Endothelial cell of umbilical vein (primary cell): ENCODE measurements around the gene P2RY8. TPM values are rescaled to one million over a fixed set of nuclear protein-coding genes. Genes with fewer than 3 reads are reported as not detected.
"Not testable (repeated sequence)": the region's sequence is repeated elsewhere in the genome, so short reads cannot be mapped to it uniquely, and the experiment has no call there.

Experiments
- BruUV-seq: library from RNA; stranded (reverse); fragments of 400-500 nt; replicated peaks from 2 replicates; lab custom pipeline; 2021; lab: Mats Ljungman, UMichigan
- CTCF ChIA-PET: fragments of 300-600, 350-600 bp; sonication (Branson Sonifier 250); formaldehyde crosslinking; loops from one replicate; lab custom pipeline; 2021; ENCODE audit warnings: antibody characterized with exemption, inconsistent platforms; lab: Charles Lee
- POLR2A ChIA-PET: fragments of 300-600, 350-600 bp; sonication (Branson Sonifier 250); formaldehyde crosslinking; loops from one replicate; lab custom pipeline; 2021; ENCODE audit warnings: antibody characterized with exemption, inconsistent platforms; lab: Charles Lee
- DNase-seq: peaks from one replicate; pipeline ENCODE4 v3.0.0-alpha.2; 2011; ENCODE audit warnings: low read depth, low spot score
- FAIRE-seq: peaks from 2 replicates; lab custom pipeline; 2011; peaks lifted over from hg19 to GRCh38; lab: Jason Lieb, UNC
- H2AFZ ChIP-seq: 2 replicates; pipeline ENCODE4 v1.6.0; 2012; ENCODE audit warnings: low read depth, low read length, control low read depth, inconsistent platforms
- H3K27ac ChIP-seq: 2 replicates; pipeline ENCODE4 v1.5.1; 2011; ENCODE audit warnings: low read depth, mild to moderate bottlenecking, control low read depth, low read length, moderate library complexity; ENCODE audit not compliant: insufficient read depth
- H3K27me3 ChIP-seq, 2 experiments: 2 replicates each; pipeline versions ENCODE4 v1.6.0 to v1.6.1; 2011; ENCODE audit warnings: low read length in 2 of 2, mixed read lengths in 1 of 2; ENCODE audit not compliant: control insufficient read depth in 2 of 2, insufficient read depth in 2 of 2
- H3K36me3 ChIP-seq, 2 experiments: 2 replicates in 1 of 2; 3 replicates in 1 of 2; pipeline ENCODE4 v1.5.1; 2011; ENCODE audit warnings: low read length in 2 of 2, mild to moderate bottlenecking in 1 of 2, moderate library complexity in 1 of 2; ENCODE audit not compliant: control insufficient read depth in 2 of 2, insufficient read depth in 2 of 2; ENCODE audit errors: extremely low read depth in 1 of 2
- H3K4me1 ChIP-seq: 3 replicates; pipeline ENCODE4 v1.5.1; 2011; ENCODE audit warnings: mild to moderate bottlenecking, low read length; ENCODE audit not compliant: control insufficient read depth, insufficient read depth; ENCODE audit errors: extremely low read depth
- H3K4me2 ChIP-seq: 2 replicates; pipeline ENCODE4 v1.6.1; 2011; ENCODE audit warnings: low read length, control low read depth, mixed read lengths; ENCODE audit not compliant: insufficient read depth
- H3K4me3 ChIP-seq, 3 experiments: fragments of 200-600 bp in 1 of 3; sonication (generic), shearing (Covaris generic) in 1 of 3; replicated peaks in 1 of 3; 2 replicates each; pipeline ENCODE4 v1.5.1; 2011 to 2016; ENCODE audit warnings: control low read depth in 3 of 3, low read length in 3 of 3, mild to moderate bottlenecking in 2 of 3, inconsistent platforms in 1 of 3, low read depth in 1 of 3, moderate library complexity in 1 of 3; ENCODE audit not compliant: insufficient read depth in 1 of 3
- H3K79me2 ChIP-seq: 2 replicates; pipeline ENCODE4 v1.6.0; 2012; ENCODE audit warnings: low read length, inconsistent platforms; ENCODE audit not compliant: control insufficient read depth, insufficient read depth
- H3K9ac ChIP-seq: replicated peaks from 2 replicates; pipeline ENCODE3; 2011; ENCODE audit warnings: low read length, control low read depth; ENCODE audit not compliant: insufficient read depth; ENCODE audit errors: extremely low read depth
- H3K9me1 ChIP-seq: replicated peaks from 3 replicates; pipeline ENCODE4 v1.6.0; 2011; ENCODE audit warnings: mild to moderate bottlenecking, low read length; ENCODE audit not compliant: control insufficient read depth, insufficient read depth; ENCODE audit errors: extremely low read depth
- H3K9me3 ChIP-seq: replicated peaks from 2 replicates; pipeline ENCODE4 v1.5.1; 2012; ENCODE audit warnings: low read length, inconsistent platforms; ENCODE audit not compliant: control insufficient read depth, insufficient read depth
- H4K20me1 ChIP-seq: replicated peaks from 2 replicates; pipeline ENCODE3; 2011; ENCODE audit warnings: mild to moderate bottlenecking, low read length; ENCODE audit not compliant: control insufficient read depth, insufficient read depth; ENCODE audit errors: extremely low read depth
- CTCF ChIP-seq, 2 donors: IDR thresholded peaks; 1 replicate in 1 of 2; 2 replicates in 1 of 2; pipeline ENCODE4 v1.5.1; 2011; ENCODE audit warnings: low read length in 2 of 2, mild to moderate bottlenecking in 2 of 2, moderate library complexity in 2 of 2, control low read depth in 1 of 2, inconsistent platforms in 1 of 2, low read depth in 1 of 2; ENCODE audit not compliant: insufficient read depth in 1 of 2; ENCODE audit errors: extremely low read depth in 1 of 2
- EZH2 ChIP-seq: IDR thresholded peaks from 2 replicates; pipeline ENCODE4 v1.6.1; 2012; ENCODE audit warnings: borderline replicate concordance, low read depth, mild to moderate bottlenecking, moderate library complexity, low read length, inconsistent platforms; ENCODE audit not compliant: severe bottlenecking
- FOS ChIP-seq: IDR thresholded peaks from 2 replicates; pipeline ENCODE4 v1.6.1; 2011; ENCODE audit warnings: mild to moderate bottlenecking, low read length, moderate library complexity, borderline replicate concordance; ENCODE audit not compliant: insufficient read depth
- GATA2 ChIP-seq: IDR thresholded peaks from 2 replicates; pipeline ENCODE4 v1.7.0; 2011; ENCODE audit warnings: low read depth, mild to moderate bottlenecking, moderate library complexity, mixed read lengths, low read length; ENCODE audit not compliant: insufficient read length, insufficient read depth
- JUN ChIP-seq: IDR thresholded peaks from 2 replicates; pipeline ENCODE4 v1.6.1; 2011; ENCODE audit warnings: borderline replicate concordance, low read depth; ENCODE audit not compliant: insufficient read length, insufficient read depth
- MAX ChIP-seq: IDR thresholded peaks from 2 replicates; pipeline ENCODE4 v1.6.1; 2011; ENCODE audit not compliant: insufficient read depth, insufficient read length
- MYC ChIP-seq: IDR thresholded peaks from one replicate; pipeline ENCODE4 v1.6.1; 2011; ENCODE audit warnings: mild to moderate bottlenecking, low read depth, low read length
- POLR2A ChIP-seq: IDR thresholded peaks from 2 replicates; pipeline ENCODE4 v1.6.1; 2012; ENCODE audit warnings: low read depth, mild to moderate bottlenecking, control low read depth, low read length
- POLR2AphosphoS5 ChIP-seq: IDR thresholded peaks from 2 replicates; pipeline ENCODE4 v1.6.1; 2012; ENCODE audit warnings: low read depth, mild to moderate bottlenecking, control low read depth, low read length, moderate library complexity; ENCODE audit not compliant: insufficient read depth
- dilution Hi-C: fragments of 300-500 bp; cut with MboI; formaldehyde crosslinking; loops from one replicate; pipeline ENCODE4 v1.15.0; 2019; ENCODE audit warnings: low sequenced_read_pairs; ENCODE audit not compliant: extremely low pct_ligation_motif_present
- intact Hi-C: fragments of 100-400 bp; cut with micrococcal nuclease; formaldehyde crosslinking; loops from one replicate; pipeline ENCODE4 v1.10.0; 2022
- polyA plus RNA-seq, 4 experiments: library from polyadenylated mRNA; depleted of rRNA in 3 of 4; stranded (reverse) in 3 of 4; unstranded in 1 of 4; fragments of >200 nt; gene quantifications; 2 replicates each; pipeline versions ENCODE4 v1.2.1 to v1.2.3, GENCODE V29; 2011 to 2012; ENCODE audit warnings: missing spikeins in 1 of 4
- total RNA-seq: library from RNA; stranded (reverse); gene quantifications from 2 replicates; pipeline ENCODE4 v1.2.3, GENCODE V29; 2021

Gene P2RY8
- total and polyA plus RNA-seq, 2 donors (not counting 3 experiments of a cell fraction or from before 2014, with no cell fraction given) = not detected

- Histone ChIP-seq H3K36me3 (no peaks in the 10 kb centered on the region), H3K27ac (no peak overlapping the region), H3K9me3 (no peaks in the 10 kb centered on the region), H3K9me1 (no peaks in the 10 kb centered on the region), H3K4me2 (no peak overlapping the region), H4K20me1 (no peaks in the 10 kb centered on the region), H3K9ac (no peak overlapping the region), H2AFZ (no peak overlapping the region), H3K79me2 (no peaks in the 10 kb centered on the region), H3K4me1 (no peaks in the 10 kb centered on the region), H3K27me3 (no peaks in the 10 kb centered on the region), H3K4me3 (no peak overlapping the region)
- BruUV-seq = no TSS peak
- dilution Hi-C loops (no loop called here), intact Hi-C loops (no loop called here)
- no peak for TF ChIP-seq CTCF (IDR thresholded peaks at IDR 0.05; ENCODE audit: extremely low read depth in 1 of 2, insufficient read depth in 1 of 2, low read depth in 1 of 2, low read length in 2 of 2)
- TF ChIP-seq POLR2A = no peak
- no peak for TF ChIP-seq JUN
- no peak for TF ChIP-seq FOS
- TF ChIP-seq MAX = no peak
- TF ChIP-seq POLR2AphosphoS5 = no peak
- no peak for TF ChIP-seq GATA2
- no peak for TF ChIP-seq EZH2
- no peak for TF ChIP-seq MYC
- CTCF ChIA-PET = no interaction called here
- FAIRE-seq (no peak), DNase-seq (no peak)
- POLR2A ChIA-PET = no interaction called here
Measured at GRCh38 chrX:1576201-1576992, 39.4 kb upstream of the P2RY8 start.

GRCh38 chrX:1574181-1574580 lies 37.2 kb upstream of the P2RY8 start:
- H3K79me2 ChIP-seq, H3K27me3 ChIP-seq, H2AFZ ChIP-seq, H3K9me1 ChIP-seq, H3K4me3 ChIP-seq, POLR2A ChIA-PET, H3K4me2 ChIP-seq, intact Hi-C loops, dilution Hi-C loops, H3K9me3 ChIP-seq, H3K36me3 ChIP-seq, H3K9ac ChIP-seq, CTCF ChIA-PET, DNase-seq, FAIRE-seq, H4K20me1 ChIP-seq, H3K4me1 ChIP-seq, BruUV-seq, H3K27ac ChIP-seq: not testable (repeated sequence)
